Smooth muscle cell of the brain vasculature (primary cell): ENCODE data around the gene TMEM51.

Experiments
- DNase-seq: peaks from one replicate; pipeline ENCODE4 v3.0.0-alpha.2; 2012; ENCODE audit warnings: low read depth, low spot score

The TMEM51 gene

GRCh38 chr1:15246960-15247614 lies 93.5 kb downstream of the TMEM51 start, which contains the start of gene FHAD1:
TSS of gene FHAD1 (plus strand) at chr1:15247223. CDS start at chr1:15251785, 4,562 bp downstream.
- peak; percentile 7 for DNase-seq

- DNase-seq: no peak
Observed at GRCh38 chr1:15248216-15248615, 94.7 kb downstream of the TMEM51 start.

GRCh38 chr1:15249081-15249480 lies 95.5 kb downstream of the TMEM51 start:
- DNase-seq: no peak

GRCh38 chr1:15251857-15252835 lies 98.6 kb downstream of the TMEM51 start:
- DNase-seq: no peak

GRCh38 chr1:15254559-15254958 lies 101.0 kb downstream of the TMEM51 start:
- no peak for DNase-seq

- no peak for DNase-seq
Observed at GRCh38 chr1:15255582-15256149, 102.1 kb downstream of the TMEM51 start.

- no peak for DNase-seq
Observed at GRCh38 chr1:15256584-15256983, 103.0 kb downstream of the TMEM51 start.

- no peak for DNase-seq
Observed at GRCh38 chr1:15257309-15257708, 103.8 kb downstream of the TMEM51 start.

GRCh38 chr1:15258833-15259621 lies 105.5 kb downstream of the TMEM51 start:
- no peak for DNase-seq

GRCh38 chr1:15259622-15260007 lies 106.1 kb downstream of the TMEM51 start:
- no peak for DNase-seq

GRCh38 chr1:15260418-15261154 lies 107.0 kb downstream of the TMEM51 start:
- DNase-seq: no peak

- DNase-seq: no peak
Observed at GRCh38 chr1:15261155-15262002, 107.8 kb downstream of the TMEM51 start.

GRCh38 chr1:15262003-15262377 lies 108.4 kb downstream of the TMEM51 start:
- DNase-seq: no peak

- no peak for DNase-seq
Observed at GRCh38 chr1:15262706-15263105, 109.2 kb downstream of the TMEM51 start.

- DNase-seq: no peak
Observed at GRCh38 chr1:15264769-15265168, 111.2 kb downstream of the TMEM51 start.
